DND-41 (cell line): Measurements from ENCODE around the gene C11orf52.

Experiments used
- EZH2 ChIP-seq: IDR thresholded peaks from 3 replicates; pipeline ENCODE4 v1.6.1; 2012; ENCODE audit warnings: borderline replicate concordance, low read depth, mild to moderate bottlenecking, moderate library complexity, low read length, inconsistent platforms; ENCODE audit not compliant: severe bottlenecking
- TF ChIP-seq, protein P1 (sequence below): IDR thresholded peaks from 2 replicates; pipeline ENCODE4 v1.5.1; 2012; ENCODE audit warnings: borderline replicate concordance, low read length, moderate library complexity, mild to moderate bottlenecking; ENCODE audit not compliant: poor library complexity, severe bottlenecking; ENCODE audit errors: extremely low read depth

DNA sequence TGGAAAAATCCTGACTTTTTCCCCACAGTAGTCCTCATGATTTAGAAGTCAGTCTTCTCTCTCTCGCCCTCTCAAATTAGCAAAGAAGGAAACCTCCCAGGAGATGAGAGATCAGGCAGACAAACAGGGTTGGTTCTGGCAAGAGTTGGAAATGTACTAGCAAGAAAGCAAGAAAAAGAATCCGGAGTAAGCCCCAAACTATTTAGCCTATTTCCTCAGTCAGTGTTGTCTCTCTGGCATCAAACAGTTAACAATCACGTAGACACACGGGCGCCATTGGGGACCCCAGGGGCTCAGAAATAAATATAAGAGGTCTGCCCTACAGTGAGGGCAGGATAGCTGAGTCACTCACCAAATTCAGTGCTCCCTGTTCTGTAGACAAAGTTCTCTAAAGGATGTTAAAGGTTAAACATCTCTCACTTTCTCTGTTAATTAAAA lies 4.7 kb downstream of the C11orf52 start:
- TF ChIP-seq, protein P1, sequence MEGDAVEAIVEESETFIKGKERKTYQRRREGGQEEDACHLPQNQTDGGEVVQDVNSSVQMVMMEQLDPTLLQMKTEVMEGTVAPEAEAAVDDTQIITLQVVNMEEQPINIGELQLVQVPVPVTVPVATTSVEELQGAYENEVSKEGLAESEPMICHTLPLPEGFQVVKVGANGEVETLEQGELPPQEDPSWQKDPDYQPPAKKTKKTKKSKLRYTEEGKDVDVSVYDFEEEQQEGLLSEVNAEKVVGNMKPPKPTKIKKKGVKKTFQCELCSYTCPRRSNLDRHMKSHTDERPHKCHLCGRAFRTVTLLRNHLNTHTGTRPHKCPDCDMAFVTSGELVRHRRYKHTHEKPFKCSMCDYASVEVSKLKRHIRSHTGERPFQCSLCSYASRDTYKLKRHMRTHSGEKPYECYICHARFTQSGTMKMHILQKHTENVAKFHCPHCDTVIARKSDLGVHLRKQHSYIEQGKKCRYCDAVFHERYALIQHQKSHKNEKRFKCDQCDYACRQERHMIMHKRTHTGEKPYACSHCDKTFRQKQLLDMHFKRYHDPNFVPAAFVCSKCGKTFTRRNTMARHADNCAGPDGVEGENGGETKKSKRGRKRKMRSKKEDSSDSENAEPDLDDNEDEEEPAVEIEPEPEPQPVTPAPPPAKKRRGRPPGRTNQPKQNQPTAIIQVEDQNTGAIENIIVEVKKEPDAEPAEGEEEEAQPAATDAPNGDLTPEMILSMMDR: no peak
- TF ChIP-seq EZH2: no peak
